HG03521 (cell line): ENCODE measurements around the gene BUB1.
"Not testable (repeated sequence)": the region's sequence is repeated elsewhere in the genome, so short reads cannot be mapped to it uniquely, and the experiment has no call there.

Source experiments
- ATAC-seq: cut with Tn5 transposase; IDR thresholded peaks from one replicate; pipeline ENCODE4 v1.9.1; 2021; ENCODE audit warnings: mild to moderate bottlenecking, moderate library complexity; ENCODE audit not compliant: unreplicated experiment

BUB1 gene

GRCh38 chr2:110608788-110609502 lies 68.9 kb downstream of the BUB1 start:
- not testable (repeated sequence) for ATAC-seq

- ATAC-seq: not testable (repeated sequence)
Measured at GRCh38 chr2:110605057-110605456, 72.8 kb downstream of the BUB1 start.

- not testable (repeated sequence) for ATAC-seq
Measured at GRCh38 chr2:110603917-110604591, 73.8 kb downstream of the BUB1 start.

- ATAC-seq: not testable (repeated sequence)
Measured at GRCh38 chr2:110602139-110602538, 75.7 kb downstream of the BUB1 start.

GRCh38 chr2:110591973-110592372 lies 85.9 kb downstream of the BUB1 start:
- ATAC-seq: not testable (repeated sequence)

GRCh38 chr2:110589677-110590330 lies 88.1 kb downstream of the BUB1 start:
- not testable (repeated sequence) for ATAC-seq

GRCh38 chr2:110588520-110588919 lies 89.3 kb downstream of the BUB1 start:
- ATAC-seq: not testable (repeated sequence)
